ENCODE data around the gene CAMK4. TPM values are rescaled to one million over a fixed set of nuclear protein-coding genes. Genes with fewer than 3 reads are reported as not detected.

Gene CAMK4
- total RNA-seq, 1 donor from 2014 or later, result 67.3 TPM

DNA sequence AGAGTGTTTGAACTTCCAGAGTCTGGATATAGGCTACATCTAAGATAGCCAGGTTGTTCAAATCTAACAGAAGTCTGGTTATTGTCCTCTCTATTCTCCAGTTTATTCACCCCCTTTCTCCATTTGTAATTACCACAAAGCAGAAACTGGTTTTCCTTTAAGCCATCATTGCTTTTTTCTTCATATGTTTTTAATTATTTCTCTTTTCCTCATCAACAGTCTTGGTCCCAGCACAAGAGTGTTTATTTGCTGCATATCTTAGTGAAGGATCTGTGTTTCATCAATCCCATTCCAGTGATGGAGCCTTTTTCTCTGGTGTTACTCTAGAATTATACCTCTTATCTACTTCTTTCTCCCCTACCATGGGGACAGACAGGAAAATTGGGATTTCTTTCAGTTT, 142.2 kb downstream of the CAMK4 start:
- FAIRE-seq (no peak), DNase-seq (ENCODE audit: low spot score in 2 of 2) (no peak)

DNA sequence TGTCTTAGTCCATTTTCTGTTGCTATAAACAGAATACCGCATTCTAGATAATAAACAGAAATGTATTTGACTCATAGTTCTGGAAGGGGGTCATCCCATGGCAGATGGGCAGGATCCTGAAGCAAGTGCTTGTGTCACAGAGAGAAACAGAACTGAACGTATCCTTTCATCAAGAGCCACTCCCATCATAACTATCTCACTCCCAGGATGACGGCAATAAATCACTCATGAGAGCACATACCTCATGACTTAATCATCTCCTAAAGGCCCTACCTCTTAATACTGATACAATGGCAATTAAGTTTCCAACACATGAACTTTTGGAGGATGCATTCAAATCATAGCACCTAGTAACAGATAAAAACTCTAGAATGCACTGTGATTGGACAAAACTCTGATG, 142.9 kb downstream of the CAMK4 start:
- no peak for FAIRE-seq

DNA sequence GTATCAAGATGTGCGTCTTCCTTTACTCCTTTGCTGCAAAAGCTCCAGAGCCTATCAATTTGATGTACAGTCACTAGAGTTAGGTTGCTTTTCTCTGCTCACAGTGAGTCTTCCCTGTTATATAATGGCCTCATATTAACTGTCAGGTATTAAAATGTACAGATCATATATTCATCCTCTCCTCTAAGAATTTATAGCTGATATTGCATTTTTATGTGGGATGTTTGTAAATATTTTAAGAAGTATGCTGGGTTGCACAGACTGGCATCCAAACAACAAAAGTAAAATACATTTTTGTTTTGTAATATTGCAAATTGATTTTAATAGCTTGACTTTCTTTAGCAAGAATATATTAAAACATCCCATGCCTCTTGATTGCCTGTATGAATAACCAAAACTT, 148.6 kb downstream of the CAMK4 start:
- FAIRE-seq, result no peak
- DNase-seq (ENCODE audit: low spot score in 2 of 2), result no peak

More for the DNA sequence above, 142.9 kb downstream of the CAMK4 start:
- DNase-seq (ENCODE audit: low spot score in 2 of 2), result no peak

DNA sequence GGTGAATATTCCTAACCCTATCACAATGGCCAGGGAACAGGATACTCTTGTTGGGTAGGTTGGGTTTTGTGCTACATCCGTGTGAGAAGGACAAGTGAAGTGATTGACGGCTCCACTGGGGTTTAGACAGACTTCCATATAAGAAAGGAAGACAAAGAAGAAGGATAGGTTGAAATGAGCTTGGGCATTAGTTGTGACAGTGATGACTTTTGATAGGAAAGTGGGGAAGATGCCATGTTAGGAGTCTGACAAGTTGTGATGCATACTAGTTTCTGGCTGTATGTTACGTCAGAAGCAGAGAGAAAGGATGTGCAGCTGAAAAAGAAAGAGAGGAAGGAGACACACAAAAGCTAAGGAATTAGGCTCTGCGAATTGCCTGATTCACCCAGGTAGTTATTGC, 150.2 kb downstream of the CAMK4 start:
- FAIRE-seq (no peak), DNase-seq (ENCODE audit: low spot score in 2 of 2) (no peak)

DNA sequence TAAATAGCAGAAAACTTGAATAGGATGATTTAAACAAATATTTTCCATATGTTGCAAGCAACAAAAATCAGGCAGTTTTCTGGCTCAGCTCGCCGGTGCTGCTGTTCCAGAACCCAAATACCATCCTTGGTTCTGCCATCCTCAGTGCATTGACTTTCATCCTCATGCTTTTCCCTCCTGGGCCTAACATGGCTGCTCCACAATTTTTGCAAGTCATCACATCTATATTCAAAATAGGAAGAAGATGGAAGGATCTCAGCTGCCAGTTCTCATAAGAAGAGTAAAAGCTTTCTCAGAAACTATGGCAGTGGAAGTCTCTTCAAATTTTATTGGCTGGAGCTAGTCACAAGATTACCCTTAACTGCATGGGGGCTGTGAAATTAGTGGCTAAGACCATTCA, 151.5 kb downstream of the CAMK4 start:
- DNase-seq (ENCODE audit: low spot score in 2 of 2), result no peak
- no peak for FAIRE-seq

DNA sequence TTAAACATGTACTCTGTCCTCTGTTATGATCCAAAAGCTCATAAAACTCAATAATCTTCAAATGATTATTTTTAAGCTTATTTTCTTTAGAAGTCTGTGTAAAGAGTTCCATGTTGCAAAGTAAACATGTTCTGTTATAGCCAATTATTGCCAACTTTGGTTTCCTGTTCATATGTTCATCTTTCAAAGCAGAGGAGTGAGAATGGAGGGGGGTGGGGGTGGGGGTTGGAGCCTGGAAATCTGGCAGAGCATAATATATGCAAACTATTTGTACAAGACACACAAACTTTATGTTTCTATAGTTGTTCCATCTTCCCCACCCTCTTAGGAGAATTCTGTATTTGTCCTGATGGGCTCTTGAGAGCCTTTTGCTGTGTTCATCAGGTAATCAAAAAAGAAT, 153.1 kb downstream of the CAMK4 start:
- DNase-seq (ENCODE audit: low spot score in 2 of 2) (no peak), FAIRE-seq (no peak)

DNA sequence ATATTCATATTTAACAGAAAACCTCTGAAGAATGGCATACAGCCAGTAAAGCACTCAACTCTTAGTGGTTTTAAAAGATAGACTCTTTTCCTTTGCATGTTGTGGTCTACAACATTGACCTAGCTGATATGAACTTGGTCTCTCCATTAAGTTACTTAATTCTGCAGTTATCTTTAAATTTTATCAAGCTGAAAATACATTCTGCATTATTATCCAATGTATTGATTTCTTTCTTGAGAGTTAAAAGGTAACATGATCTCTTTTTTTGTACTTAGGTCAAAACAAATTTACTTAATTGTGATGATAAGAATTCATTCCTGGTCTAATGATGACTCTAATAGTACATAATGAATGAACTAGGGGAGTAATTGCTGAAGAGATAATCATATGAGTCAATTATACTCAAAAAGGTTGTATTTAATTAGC, 155.2 kb downstream of the CAMK4 start:
- DNase-seq (ENCODE audit: low spot score in 2 of 2), result no peak
- FAIRE-seq, result no peak

DNA sequence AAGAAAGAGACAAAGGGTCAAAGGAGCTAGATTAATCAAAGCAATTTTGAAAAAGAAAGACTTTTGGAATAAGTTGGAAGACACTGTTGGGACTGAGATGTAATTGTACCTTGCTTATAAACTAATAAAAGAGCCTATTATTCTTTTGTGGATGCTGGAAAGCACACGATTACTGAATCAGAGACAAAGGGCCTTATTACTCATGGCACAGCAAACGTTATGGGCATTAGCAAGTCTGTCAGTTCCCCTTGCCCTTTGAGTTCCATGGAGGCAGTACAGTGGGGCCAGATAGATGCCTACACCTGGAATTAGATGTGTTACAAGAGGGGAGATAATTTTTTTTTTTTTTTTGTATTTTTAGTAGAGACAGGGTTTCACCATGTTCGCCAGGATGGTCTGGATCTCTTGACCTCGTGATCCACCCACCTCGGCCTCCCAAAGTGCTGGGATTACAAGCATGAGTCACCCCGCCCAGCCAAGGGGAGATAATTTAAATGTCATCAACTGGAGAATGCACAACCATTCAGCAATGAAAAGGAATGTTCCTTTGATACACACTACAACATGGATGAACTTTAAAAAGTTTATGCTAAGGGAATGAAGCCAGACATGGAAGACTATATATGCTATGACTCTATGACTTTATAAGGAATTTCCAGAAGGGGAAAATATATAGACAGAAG, 159.2 kb downstream of the CAMK4 start:
- DNase-seq (ENCODE audit: low spot score in 2 of 2) (no peak), FAIRE-seq (no peak)

DNA sequence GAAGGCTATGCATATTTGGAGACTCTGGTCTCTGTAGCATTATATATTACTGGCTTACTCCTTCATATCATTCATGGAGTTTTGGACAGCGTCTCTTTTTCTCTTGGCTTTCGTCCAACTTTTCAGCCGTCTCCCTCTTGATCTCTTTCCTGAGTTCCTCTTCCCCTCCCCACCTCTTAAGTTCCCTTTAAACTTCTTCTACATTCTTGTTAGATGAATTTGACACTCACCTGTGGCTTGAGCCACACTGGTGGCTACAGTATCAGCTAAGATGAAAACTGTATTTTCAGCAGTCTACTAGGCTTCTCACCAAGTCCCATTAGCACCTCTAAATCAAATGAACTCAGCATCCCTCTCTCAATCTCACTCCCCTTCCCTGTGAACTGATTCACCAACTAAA, 160.0 kb downstream of the CAMK4 start:
- no peak for FAIRE-seq
- DNase-seq (ENCODE audit: low spot score in 2 of 2), result no peak

DNA sequence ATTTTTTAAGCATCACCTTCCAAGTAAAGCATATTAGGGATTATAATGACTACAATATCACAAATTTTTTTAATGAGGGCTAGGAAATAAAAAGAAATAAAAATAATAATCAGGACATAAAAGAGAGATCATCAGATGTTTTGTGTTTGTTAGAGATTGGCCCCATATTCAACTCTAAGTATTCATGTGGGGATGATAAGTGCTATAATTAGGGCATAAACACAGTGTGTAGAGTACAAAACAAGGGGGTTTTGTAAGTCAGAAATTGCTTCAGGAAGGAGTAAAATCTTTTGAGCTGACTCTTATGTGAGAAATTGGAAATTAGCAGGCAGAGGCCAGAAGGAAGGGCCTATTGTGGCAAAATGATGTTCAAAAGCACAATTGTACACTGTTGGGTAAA, 160.9 kb downstream of the CAMK4 start:
- FAIRE-seq, result no peak
- no peak for DNase-seq (ENCODE audit: low spot score in 2 of 2)

DNA sequence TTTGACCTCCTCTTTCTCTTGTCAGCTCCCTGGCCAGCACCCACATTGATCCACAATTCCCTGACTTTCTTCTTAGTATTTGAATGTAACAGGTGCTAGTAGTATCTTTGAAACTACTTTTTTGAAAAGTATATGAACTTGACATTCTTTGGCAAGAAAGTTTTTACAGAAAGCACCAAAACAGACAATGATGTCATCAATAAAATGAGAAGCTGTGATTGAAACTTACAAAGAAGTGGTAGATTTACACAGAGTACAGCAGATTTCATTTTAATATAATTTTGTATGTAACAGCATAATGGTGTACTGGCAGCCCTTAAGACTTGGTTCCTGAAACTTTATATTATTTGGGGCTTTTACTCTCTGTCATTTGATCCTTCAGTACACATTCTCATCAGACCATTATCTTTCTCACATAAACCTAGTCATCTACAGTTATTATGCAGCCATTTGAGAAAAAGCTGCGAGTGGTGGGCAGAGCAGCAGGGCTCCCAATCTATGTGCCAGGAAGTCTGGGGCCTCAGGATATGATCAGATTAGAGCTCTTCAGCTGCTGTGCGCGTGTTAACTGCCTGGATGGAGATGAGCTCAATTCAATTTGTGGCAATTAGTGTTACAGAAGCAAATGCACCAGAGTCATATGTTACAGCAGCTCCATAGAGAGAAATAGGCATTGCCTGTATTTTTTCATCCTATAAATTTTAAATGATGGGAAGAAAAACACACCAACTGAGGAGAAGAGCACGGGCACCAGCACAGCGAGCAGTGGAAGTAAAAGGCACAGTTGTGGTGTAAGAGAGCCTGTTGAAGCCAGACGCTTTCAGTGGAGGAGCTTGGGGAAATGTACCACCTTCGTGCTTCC, 162.0 kb downstream of the CAMK4 start:
- FAIRE-seq, result no peak

DNA sequence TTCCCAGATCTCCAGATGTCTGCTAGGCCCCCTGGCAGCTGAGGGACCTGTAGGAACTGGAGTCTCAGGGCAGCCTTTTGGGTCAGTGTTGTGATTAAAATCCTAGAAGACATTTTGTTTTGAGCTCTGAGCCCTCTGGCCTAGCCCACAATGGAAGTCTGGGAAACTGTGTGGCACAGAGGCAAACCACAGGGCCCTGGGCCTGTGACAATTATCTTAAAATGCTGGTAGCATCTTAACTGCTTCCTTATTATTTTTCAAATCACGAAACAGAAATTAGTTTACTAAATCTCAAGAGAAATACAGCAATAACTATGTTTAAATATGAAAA, 162.6 kb downstream of the CAMK4 start:
- no peak for FAIRE-seq
- no peak for DNase-seq (ENCODE audit: low spot score in 2 of 2)

More for the DNA sequence above, 162.0 kb downstream of the CAMK4 start:
- no peak for DNase-seq (ENCODE audit: low spot score in 2 of 2)

DNA sequence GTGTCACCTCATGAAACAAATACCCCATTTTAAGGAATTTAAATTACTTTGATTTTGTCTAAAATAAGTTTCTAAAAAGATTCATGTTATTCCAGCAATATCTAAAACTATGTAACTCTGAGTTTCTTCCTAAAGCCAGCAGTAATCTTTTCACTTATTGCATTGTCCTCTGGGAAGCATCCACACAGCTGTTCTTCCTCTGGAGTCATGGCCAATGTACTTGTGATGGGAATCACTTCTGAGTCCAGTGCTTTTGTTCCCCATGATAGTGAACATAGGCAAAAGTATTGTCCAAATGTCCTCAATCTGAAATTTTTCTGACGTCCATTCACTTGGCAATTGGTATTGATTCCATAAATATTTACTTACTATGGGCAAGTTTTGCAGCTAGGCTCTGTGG, 163.2 kb downstream of the CAMK4 start:
- FAIRE-seq (no peak), DNase-seq (ENCODE audit: low spot score in 2 of 2) (no peak)

DNA sequence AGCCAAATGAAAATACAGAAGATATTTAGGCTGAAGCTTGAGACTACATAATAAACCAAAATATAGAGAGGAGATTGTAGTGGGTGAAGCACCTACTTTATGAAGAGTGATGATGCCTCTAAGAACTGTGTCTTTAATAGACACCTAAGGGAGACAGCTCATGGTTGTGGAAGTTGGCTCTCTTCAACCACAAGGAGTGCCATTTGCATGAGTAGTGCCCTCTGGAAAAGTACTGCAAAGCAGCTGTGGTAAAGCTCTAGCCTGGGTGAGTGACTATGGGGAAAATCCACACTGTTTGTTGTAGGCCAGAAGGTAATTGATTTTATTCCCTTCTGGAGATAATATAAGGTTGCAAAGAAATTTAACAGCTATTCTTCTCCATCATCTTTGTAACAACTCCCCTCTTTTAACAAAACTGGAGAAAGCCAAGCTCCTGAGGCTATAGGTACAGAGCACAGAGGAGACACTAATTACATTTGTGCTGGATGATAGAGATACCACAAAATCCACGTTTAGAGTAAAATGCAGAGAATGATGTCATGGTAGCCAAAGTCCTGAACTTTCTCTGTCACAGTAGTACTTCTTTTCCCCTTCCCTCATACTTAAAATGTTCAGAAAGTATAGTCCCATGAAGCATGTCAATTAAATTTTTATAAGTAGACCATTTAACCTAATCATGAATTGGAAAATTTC, 165.4 kb downstream of the CAMK4 start:
- no peak for DNase-seq (ENCODE audit: low spot score in 2 of 2)
- FAIRE-seq, result no peak

DNA sequence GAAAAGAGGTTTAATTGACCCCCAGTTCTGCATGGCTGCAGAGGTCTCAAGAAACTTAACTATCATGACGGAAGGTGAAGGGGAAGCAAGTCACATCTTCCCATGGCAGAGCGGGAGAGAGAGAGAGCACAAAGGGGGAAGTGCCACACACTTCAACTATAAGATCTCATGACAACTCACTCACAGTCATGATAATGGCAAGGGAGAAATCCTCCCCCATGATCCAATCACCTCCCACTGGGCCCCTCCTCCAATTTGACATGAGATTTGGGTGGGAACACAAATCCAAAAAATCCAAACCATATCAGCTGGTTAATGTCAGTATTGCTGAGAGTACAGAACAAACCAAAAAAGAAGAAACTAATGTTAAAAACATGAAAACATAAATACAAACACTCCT, 168.0 kb downstream of the CAMK4 start:
- DNase-seq (ENCODE audit: low spot score in 2 of 2) (no peak), FAIRE-seq (no peak)

DNA sequence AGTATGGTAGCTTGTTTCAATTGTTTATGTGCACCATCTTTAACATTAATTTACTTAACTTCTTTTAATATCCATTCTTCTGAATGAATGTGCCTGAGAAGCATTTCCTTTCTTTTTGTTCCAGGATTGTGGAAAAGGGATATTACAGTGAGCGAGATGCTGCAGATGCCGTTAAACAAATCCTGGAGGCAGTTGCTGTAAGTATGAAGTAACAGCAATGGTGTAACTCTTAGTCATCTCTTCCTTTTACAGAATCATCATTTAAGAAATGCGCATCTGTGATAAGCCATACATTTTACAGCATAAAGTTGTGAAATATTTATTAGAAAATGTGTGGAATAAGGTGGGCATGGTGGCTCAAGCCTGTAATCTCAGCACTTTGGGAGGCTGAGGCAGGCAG, 170.4 kb downstream of the CAMK4 start:
- no peak for DNase-seq (ENCODE audit: low spot score in 2 of 2)
- no peak for FAIRE-seq

DNA sequence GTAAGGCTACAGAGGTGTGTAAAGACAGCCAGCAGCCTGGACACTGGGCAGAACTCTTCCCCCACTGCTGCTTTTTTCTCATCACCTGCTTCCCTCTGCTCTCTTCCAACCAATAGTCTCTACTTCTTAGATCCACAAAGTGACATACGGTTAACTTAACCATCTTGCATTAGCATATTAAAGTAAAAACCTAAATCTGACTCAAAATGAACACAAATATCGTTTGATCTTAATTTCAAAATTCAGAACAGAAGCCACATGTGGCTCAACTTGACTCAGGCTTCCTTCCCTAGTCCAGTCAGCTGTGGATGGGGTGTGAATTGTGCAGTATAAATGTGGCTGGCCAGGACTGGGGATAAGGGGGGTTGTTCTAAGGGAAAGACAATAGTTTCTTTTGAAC, 173.8 kb downstream of the CAMK4 start:
- no peak for FAIRE-seq
- no peak for DNase-seq (ENCODE audit: low spot score in 2 of 2)

DNA sequence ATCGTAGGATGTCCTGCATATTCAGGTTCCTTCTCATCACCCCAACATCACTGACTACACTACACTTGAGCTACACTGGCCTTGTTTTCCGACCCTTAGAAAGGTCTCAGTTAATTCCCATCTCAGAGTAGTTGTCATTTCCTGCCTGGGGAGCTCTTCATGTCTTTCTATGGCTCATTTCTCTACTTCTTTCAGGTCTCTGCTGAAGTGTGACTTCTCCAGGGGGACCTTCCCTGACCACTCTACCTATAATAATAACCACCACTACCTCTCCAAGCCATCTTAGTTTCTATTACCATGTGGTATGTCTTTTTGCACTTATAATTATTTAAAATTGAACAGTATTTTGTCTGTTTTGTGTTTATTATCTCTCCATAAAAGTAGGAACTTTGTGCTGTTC, 174.9 kb downstream of the CAMK4 start:
- DNase-seq (ENCODE audit: low spot score in 2 of 2), result no peak
- FAIRE-seq, result no peak

DNA sequence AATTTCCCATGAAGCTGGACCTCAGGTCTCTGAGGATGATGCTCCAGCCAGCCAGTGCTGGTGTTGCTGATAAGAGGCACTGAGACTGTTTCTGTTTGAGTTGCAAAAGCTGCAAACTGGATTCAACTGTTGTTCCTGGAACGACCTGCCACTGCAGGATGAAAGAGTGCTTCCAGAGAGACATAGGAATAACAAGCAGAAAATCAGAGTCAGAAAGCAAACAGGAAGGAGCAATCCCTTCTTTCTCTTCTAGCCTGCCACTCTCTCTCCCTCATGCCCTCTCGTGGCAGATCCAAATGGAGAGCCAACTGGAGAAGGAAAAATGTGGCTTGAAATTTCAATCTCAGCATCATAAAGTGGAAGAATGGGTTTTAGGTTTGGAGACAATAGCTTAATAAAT, 177.7 kb downstream of the CAMK4 start:
- FAIRE-seq (no peak), DNase-seq (ENCODE audit: low spot score in 2 of 2) (no peak)

DNA sequence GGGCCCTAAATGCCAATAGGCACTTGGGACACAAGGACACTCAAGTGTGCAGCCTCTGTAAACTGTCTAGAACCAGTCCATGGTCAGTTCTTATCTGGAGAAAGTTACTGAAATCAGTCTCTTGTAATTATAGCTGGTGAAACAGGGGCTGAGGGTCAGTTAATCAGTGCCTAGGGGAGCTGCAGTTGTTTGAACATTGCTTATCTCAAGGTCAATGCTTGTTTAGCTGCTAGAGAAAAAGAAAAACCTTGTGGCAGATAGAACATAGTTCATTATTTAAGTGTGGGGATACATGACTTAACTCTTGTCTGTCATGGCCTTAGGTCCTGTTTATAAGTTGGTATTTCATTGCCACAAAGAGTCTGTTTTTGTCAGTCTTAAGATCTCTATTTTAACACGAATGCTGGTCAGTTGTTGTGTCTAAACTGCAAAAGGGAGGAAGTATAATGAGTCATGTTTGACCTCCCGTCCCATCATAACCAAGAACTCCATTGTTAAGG, 180.1 kb downstream of the CAMK4 start:
- DNase-seq (ENCODE audit: low spot score in 2 of 2) (no peak), FAIRE-seq (no peak)

DNA sequence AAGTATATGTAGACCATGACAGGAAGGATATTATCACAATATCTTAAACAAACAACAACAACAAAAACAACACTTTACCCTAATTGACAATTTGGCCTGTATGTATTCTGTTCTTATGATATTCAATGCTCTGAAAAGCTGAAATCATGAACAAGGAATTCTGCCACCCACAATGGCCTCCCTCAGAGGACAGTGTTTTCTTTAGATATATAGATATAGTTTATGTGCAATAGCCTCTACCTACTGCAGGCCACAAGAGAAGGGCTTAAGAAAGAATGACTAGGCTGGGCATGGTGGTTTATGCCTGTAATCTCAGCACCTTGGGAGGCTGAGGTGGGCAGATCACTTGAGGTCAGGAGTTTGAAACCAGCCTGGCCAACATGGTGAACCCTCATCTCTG, 183.4 kb downstream of the CAMK4 start:
- FAIRE-seq (no peak), DNase-seq (ENCODE audit: low spot score in 2 of 2) (no peak)

Data from frontal cortex (tissue), 4 donors.